GM18873 (cell line): ENCODE measurements around the gene TUBGCP2.

ENCODE experiments used
- ATAC-seq: cut with Tn5 transposase; IDR thresholded peaks from one replicate; pipeline ENCODE4 v1.9.1; 2021; ENCODE audit warnings: mild to moderate bottlenecking, moderate library complexity, moderate number of reproducible peaks; ENCODE audit not compliant: unreplicated experiment, low FRiP score

The TUBGCP2 gene

GRCh38 chr10:133342942-133343341 is 34.3 kb upstream of the TUBGCP2 start:
- no peak for ATAC-seq

- ATAC-seq = no peak
Observed at GRCh38 chr10:133341983-133342382, 33.3 kb upstream of the TUBGCP2 start.

- ATAC-seq = no peak
Observed at GRCh38 chr10:133339708-133340380, 31.2 kb upstream of the TUBGCP2 start.

- no peak for ATAC-seq
Observed at GRCh38 chr10:133338080-133339071, 29.7 kb upstream of the TUBGCP2 start.

GRCh38 chr10:133337370-133337725 is 28.7 kb upstream of the TUBGCP2 start:
- no peak for ATAC-seq

GRCh38 chr10:133336577-133337369 is 28.1 kb upstream of the TUBGCP2 start, which contains the start of gene CALY:
TSS of gene CALY (minus strand) at chr10:133336896. CDS start at chr10:133328989, 7,907 bp downstream.
- no peak for ATAC-seq

GRCh38 chr10:133336118-133336576 is 27.5 kb upstream of the TUBGCP2 start:
- ATAC-seq = no peak

- no peak for ATAC-seq
Observed at GRCh38 chr10:133335246-133336117, 26.8 kb upstream of the TUBGCP2 start.

GRCh38 chr10:133334503-133335245 is 26.0 kb upstream of the TUBGCP2 start:
- no peak for ATAC-seq

GRCh38 chr10:133332936-133333699 is 24.4 kb upstream of the TUBGCP2 start:
- ATAC-seq = no peak

GRCh38 chr10:133329491-133330202 is 21.0 kb upstream of the TUBGCP2 start:
- ATAC-seq = peak; percentile 81

GRCh38 chr10:133328358-133329343 is 20.0 kb upstream of the TUBGCP2 start:
- no peak for ATAC-seq

- no peak for ATAC-seq
Observed at GRCh38 chr10:133327651-133328357, 19.1 kb upstream of the TUBGCP2 start.

GRCh38 chr10:133326745-133327650 is 18.3 kb upstream of the TUBGCP2 start:
- no peak for ATAC-seq

GRCh38 chr10:133326223-133326551 is 17.5 kb upstream of the TUBGCP2 start:
- no peak for ATAC-seq
